ENCODE results near the gene SYNJ2.

The SYNJ2 gene

GRCh38 chr6:157978021-157978783 lies 3.5 kb upstream of the SYNJ2 start:
- no peak for DNase-seq (ENCODE audit: extremely low read depth in 1 of 2, low read depth in 1 of 2)

GRCh38 chr6:157980288-157981131 lies 1.2 kb upstream of the SYNJ2 start:
- no peak for DNase-seq (ENCODE audit: extremely low read depth in 1 of 2, low read depth in 1 of 2)

GRCh38 chr6:157981132-157981394 lies 600 bp upstream of the SYNJ2 start:
- no peak for DNase-seq (ENCODE audit: extremely low read depth in 1 of 2, low read depth in 1 of 2)

- no peak for DNase-seq (ENCODE audit: extremely low read depth in 1 of 2, low read depth in 1 of 2)
These were observed 469 bp downstream of the SYNJ2 start for GRCh38 chr6:157982102-157982562.

GRCh38 chr6:157982563-157983405 lies 1.1 kb downstream of the SYNJ2 start:
- no peak for DNase-seq (ENCODE audit: extremely low read depth in 1 of 2, low read depth in 1 of 2)

- no peak for DNase-seq (ENCODE audit: extremely low read depth in 1 of 2, low read depth in 1 of 2)
These were observed 1.9 kb downstream of the SYNJ2 start for GRCh38 chr6:157983406-157984119.

GRCh38 chr6:157984128-157984527 lies 2.5 kb downstream of the SYNJ2 start:
- no peak for DNase-seq (ENCODE audit: extremely low read depth in 1 of 2, low read depth in 1 of 2)

- no peak for DNase-seq (ENCODE audit: extremely low read depth in 1 of 2, low read depth in 1 of 2)
These were observed 3.1 kb downstream of the SYNJ2 start for GRCh38 chr6:157984686-157985225.

- DNase-seq (ENCODE audit: extremely low read depth in 1 of 2, low read depth in 1 of 2): no peak
These were observed 3.9 kb downstream of the SYNJ2 start for GRCh38 chr6:157985378-157986155.

GRCh38 chr6:157987788-157988699 lies 6.4 kb downstream of the SYNJ2 start:
- DNase-seq (ENCODE audit: extremely low read depth in 1 of 2, low read depth in 1 of 2): no peak

GRCh38 chr6:157988700-157989063 lies 7.0 kb downstream of the SYNJ2 start:
- no peak for DNase-seq (ENCODE audit: extremely low read depth in 1 of 2, low read depth in 1 of 2)

GRCh38 chr6:157989541-157990289 lies 8.1 kb downstream of the SYNJ2 start:
- DNase-seq (ENCODE audit: extremely low read depth in 1 of 2, low read depth in 1 of 2): no peak

- no peak for DNase-seq (ENCODE audit: extremely low read depth in 1 of 2, low read depth in 1 of 2)
These were observed 8.8 kb downstream of the SYNJ2 start for GRCh38 chr6:157990321-157991066.

GRCh38 chr6:157991067-157991432 lies 9.4 kb downstream of the SYNJ2 start:
- no peak for DNase-seq (ENCODE audit: extremely low read depth in 1 of 2, low read depth in 1 of 2)

GRCh38 chr6:157993076-157993475 lies 11.4 kb downstream of the SYNJ2 start:
- no peak for DNase-seq (ENCODE audit: extremely low read depth in 1 of 2, low read depth in 1 of 2)

- no peak for DNase-seq (ENCODE audit: extremely low read depth in 1 of 2, low read depth in 1 of 2)
These were observed 12.6 kb downstream of the SYNJ2 start for GRCh38 chr6:157994125-157994795.

- DNase-seq (ENCODE audit: extremely low read depth in 1 of 2, low read depth in 1 of 2): no peak
These were observed 13.8 kb downstream of the SYNJ2 start for GRCh38 chr6:157995458-157995857.
